Prostate gland (tissue), 2 donors: ENCODE measurements around the gene PPP4C.

Experiments
- POLR2A ChIP-seq: fragments of 450-650 bp; IDR thresholded peaks from one replicate; pipeline ENCODE4 v1.6.1; 2016; ENCODE audit warnings: antibody characterized with exemption, mild to moderate bottlenecking
- POLR2AphosphoS5 ChIP-seq: sonication (generic); formaldehyde crosslinking; IDR thresholded peaks from one replicate; pipeline ENCODE4 v1.6.1; 2017; ENCODE audit warnings: antibody characterized with exemption
- TF ChIP-seq, protein P1 (sequence below), 4 experiments: fragments of 200-600 bp in 2 of 4; fragments of 450-650 bp in 2 of 4; sonication (generic) in 2 of 4; IDR thresholded peaks; 1 replicate in 3 of 4; 2 replicates in 1 of 4; pipeline ENCODE4 v1.5.1; 2016 to 2019; ENCODE audit warnings: antibody characterized with exemption in 4 of 4, mild to moderate bottlenecking in 2 of 4, moderate library complexity in 2 of 4

DNA sequence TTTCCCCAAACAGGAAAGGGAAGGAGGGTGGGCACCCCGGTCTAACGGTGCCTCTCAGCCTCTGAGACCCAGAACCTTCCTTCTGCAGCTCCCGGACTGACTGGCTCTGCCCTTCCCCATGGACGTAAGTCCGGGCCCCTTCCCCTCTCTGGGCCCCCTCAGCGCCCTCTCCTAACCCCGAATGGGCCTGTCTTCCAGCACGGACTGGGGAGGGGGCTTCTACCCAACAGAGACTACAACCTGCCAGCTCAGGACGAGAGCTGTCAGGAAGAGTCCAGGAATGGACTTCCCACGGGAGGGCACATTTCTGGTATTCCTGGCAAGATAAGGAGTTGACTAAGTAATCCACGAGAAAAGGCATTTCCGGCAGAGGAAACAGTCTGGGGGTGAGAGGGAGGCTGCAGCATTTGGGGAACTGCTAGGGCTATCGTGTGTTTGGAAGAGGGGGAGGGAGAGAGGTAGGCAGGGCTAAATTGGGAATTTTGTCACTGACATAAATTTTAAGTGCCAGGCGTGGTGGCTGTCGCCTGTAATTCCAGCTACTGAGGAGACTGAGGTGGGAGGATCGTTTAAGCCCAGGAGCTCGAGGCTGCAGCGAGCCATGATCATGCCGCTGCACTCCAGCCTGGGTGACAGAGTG lies 22.3 kb upstream of the PPP4C start:
- TF ChIP-seq POLR2AphosphoS5 (no peak), POLR2A (no peak)
- TF ChIP-seq, protein P1, sequence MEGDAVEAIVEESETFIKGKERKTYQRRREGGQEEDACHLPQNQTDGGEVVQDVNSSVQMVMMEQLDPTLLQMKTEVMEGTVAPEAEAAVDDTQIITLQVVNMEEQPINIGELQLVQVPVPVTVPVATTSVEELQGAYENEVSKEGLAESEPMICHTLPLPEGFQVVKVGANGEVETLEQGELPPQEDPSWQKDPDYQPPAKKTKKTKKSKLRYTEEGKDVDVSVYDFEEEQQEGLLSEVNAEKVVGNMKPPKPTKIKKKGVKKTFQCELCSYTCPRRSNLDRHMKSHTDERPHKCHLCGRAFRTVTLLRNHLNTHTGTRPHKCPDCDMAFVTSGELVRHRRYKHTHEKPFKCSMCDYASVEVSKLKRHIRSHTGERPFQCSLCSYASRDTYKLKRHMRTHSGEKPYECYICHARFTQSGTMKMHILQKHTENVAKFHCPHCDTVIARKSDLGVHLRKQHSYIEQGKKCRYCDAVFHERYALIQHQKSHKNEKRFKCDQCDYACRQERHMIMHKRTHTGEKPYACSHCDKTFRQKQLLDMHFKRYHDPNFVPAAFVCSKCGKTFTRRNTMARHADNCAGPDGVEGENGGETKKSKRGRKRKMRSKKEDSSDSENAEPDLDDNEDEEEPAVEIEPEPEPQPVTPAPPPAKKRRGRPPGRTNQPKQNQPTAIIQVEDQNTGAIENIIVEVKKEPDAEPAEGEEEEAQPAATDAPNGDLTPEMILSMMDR (IDR thresholded peaks at IDR 0.05): no peak
